ENCODE data around the gene EEPD1. TPM values are rescaled to one million over a fixed set of nuclear protein-coding genes. Genes with fewer than 3 reads are reported as not detected.

The EEPD1 gene
- polyA plus RNA-seq, 1 of the 3 experiments (the other 2 are of a cell fraction) = 5.0 TPM

- no peak for TF ChIP-seq USF2 (IDR thresholded peaks at IDR 0.05; ENCODE audit: borderline replicate concordance, low read depth, low read length)
- no peak for TF ChIP-seq CHD2 (IDR thresholded peaks at IDR 0.05; ENCODE audit: low read length, partially characterized antibody)
- TF ChIP-seq GATA2 (CRISPR knock-in tag; IDR thresholded peaks at IDR 0.05) = no peak
- TF ChIP-seq USF1 (IDR thresholded peaks at IDR 0.05; ENCODE audit: borderline replicate concordance, low read depth) = no peak
- TF ChIP-seq FOXJ3 (CRISPR knock-in tag; IDR thresholded peaks at IDR 0.05) = no peak
- TF ChIP-seq RFX5 (IDR thresholded peaks at IDR 0.05; ENCODE audit: low read length) = no peak
- no peak for TF ChIP-seq MXI1 (IDR thresholded peaks at IDR 0.05; ENCODE audit: low read depth, low read length)
- no peak for TF ChIP-seq POLR2AphosphoS5 (IDR thresholded peaks at IDR 0.05; ENCODE audit: low read depth, low read length)
- TF ChIP-seq RCOR1 (IDR thresholded peaks at IDR 0.05; ENCODE audit: low read length) = no peak
- no peak for TF ChIP-seq FOXM1 (IDR thresholded peaks at IDR 0.05; ENCODE audit: low read depth)
- no peak for TF ChIP-seq RXRA (IDR thresholded peaks at IDR 0.05; ENCODE audit: borderline replicate concordance, low read depth)
Observed at GRCh38 chr7:36278620-36279172, 125.6 kb downstream of the EEPD1 start (continued).

- H2AFZ ChIP-seq (ENCODE audit: low read depth) = no peak overlapping the region
- peaks cover 11% of the 10 kb centered on the region for H3F3A ChIP-seq (replicated peaks; ENCODE audit: insufficient read depth)
- ChIA-PET CTCF (interaction anchor here (1.0 to 5.3 kb wide), 4 partner anchors 12 to 303 kb away, joined by 3 to 40 read pairs (median 6); no protein-coding TSS in a partner anchor), POLR2A (no interaction called here)
- H3K27me3 ChIP-seq (ENCODE audit: insufficient read depth) = no peaks in the 10 kb centered on the region
- no peaks in the 10 kb centered on the region for H3K9me2 ChIP-seq
- TF ChIP-seq SMC3 (IDR thresholded peaks at IDR 0.05; ENCODE audit: low read depth, low read length) = no peak
- TF ChIP-seq TCF12 (IDR thresholded peaks at IDR 0.05) = no peak
- TF ChIP-seq EP300 (IDR thresholded peaks at IDR 0.05; ENCODE audit: borderline replicate concordance in 1 of 2, low read depth in 1 of 2, low read length in 1 of 2) = no peak
- no peak for TF ChIP-seq GABPA (IDR thresholded peaks at IDR 0.05; ENCODE audit: low read depth)
- H3K27ac ChIP-seq (ENCODE audit: low read depth in 2 of 2, low read length in 1 of 2) = peak overlapping the region in 1 of 2 experiments; percentile 36; a peak in 1 of 4 replicates
- H3K9ac ChIP-seq = no peak overlapping the region
- H3K4me2 ChIP-seq = peak overlapping the region; percentile 32
- no peak for DNase-seq
- H3K4me3 ChIP-seq (ENCODE audit: low read depth in 2 of 2, low read length in 1 of 2) = no peak overlapping the region
- H3K4me1 ChIP-seq (ENCODE audit: control insufficient read depth in 1 of 2, insufficient read depth in 2 of 2, low read depth in 1 of 2, low read length in 1 of 2) = peaks cover 32 to 42% of the 10 kb centered on the region in 2 experiments
- H3K36me3 ChIP-seq (replicated peaks in 1 of 2; ENCODE audit: control insufficient read depth in 1 of 2, insufficient read depth in 2 of 2, low read length in 1 of 2) = no peaks in the 10 kb centered on the region
- no peaks in the 10 kb centered on the region for H4K20me1 ChIP-seq (ENCODE audit: insufficient read depth)
- no peaks in the 10 kb centered on the region for H3K9me3 ChIP-seq
- H3K79me2 ChIP-seq (ENCODE audit: insufficient read depth) = no peaks in the 10 kb centered on the region
- WGBS (ENCODE audit: low lambda C conversion rate) = 97% methylated on average over 9 of the region's 9 CpGs
Observed at GRCh38 chr7:36279200-36279925, 126.3 kb downstream of the EEPD1 start.

All from SK-N-SH (cell line).